ENCODE measurements around the gene LCN1. TPM values are rescaled to one million over a fixed set of nuclear protein-coding genes. Genes with fewer than 3 reads are reported as not detected.

LCN1 gene
- total RNA-seq (2014; rRNA removed; shearing (Covaris generic)) (not detected in 2 replicates), polyA plus RNA-seq (2016; fragmentation: Nextera tagmentation; extraction: Ambion mirVana) (not detected in 2 replicates)

DNA sequence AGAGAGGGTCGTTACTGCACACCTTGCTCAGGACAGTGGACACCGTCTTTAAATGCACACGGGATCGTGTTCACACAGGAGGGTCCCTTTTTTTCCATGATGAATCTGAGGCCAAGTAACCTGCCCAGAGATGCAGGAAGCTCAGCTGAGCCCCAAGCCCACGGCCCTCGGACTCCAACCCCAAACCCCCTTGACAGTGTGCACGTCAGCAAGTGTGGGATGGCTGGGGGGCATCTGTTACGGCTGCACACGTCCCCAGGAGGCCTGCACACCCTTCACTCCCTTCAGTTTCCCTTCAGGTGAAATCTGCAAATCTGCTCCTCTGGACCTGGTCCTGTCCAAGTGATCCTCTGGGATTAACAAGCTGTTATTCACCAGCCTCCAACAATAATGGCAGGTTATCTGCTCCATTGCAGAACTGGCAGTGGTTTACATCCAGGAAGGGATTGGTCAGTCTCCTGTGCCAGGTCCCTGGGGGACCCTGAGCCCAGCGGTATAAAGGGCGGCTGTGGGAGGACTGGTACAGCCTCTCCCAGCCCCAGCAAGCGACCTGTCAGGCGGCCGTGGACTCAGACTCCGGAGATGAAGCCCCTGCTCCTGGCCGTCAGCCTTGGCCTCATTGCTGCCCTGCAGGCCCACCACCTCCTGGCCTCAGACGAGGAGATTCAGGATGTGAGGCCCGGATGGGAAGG, at the start of gene LCN1:
LCN1 (plus strand) TSS at position 525 of the 692 bp plus-strand sequence; CDS start at position 583, 58 bp downstream.
- Histone ChIP-seq H3K9ac (no peak within 1 kb of the TSS), H4K20me1 (ENCODE audit: insufficient read depth) (no peaks in the 10 kb centered on the region), H3F3A (ENCODE audit: insufficient read depth) (no peaks in the 10 kb centered on the region), H3K27ac (no peak within 1 kb of the TSS), H3K9me2 (ENCODE audit: insufficient read depth) (no peaks in the 10 kb centered on the region), H3K4me1 (ENCODE audit: insufficient read depth) (no peaks in the 10 kb centered on the region), H3K4me3 (no peak within 1 kb of the TSS), H3K9me3 (ENCODE audit: low read depth) (no peaks in the 10 kb centered on the region), H3K36me3 (ENCODE audit: low read depth) (no peaks in the 10 kb centered on the region), H3K79me2 (ENCODE audit: insufficient read depth) (no peaks in the 10 kb centered on the region), H3K4me2 (ENCODE audit: unreplicated experiment) (no peak within 1 kb of the TSS), H3K27me3 (replicated peaks; ENCODE audit: insufficient read depth) (peaks cover 26% of the 10 kb centered on the region; the same call in 1 of the 2 replicates), H2AFZ (no peak within 1 kb of the TSS)
- 74 to 78% methylated on average over 14 to 18 of the region's 18 CpGs for WGBS, 2 experiments (ENCODE audit: low coverage in 1 of 2, low lambda C conversion rate in 2 of 2, missing lambda C conversion rate in 2 of 2)
- in situ Hi-C loops (cut with MboI): no loop called here
- DNase-seq: no peak
- TF ChIP-seq EZH2 (IDR thresholded peaks at IDR 0.05; ENCODE audit: insufficient read depth, poor library complexity, severe bottlenecking): no peak
- no peak for TF ChIP-seq EZH2phosphoT487 (IDR thresholded peaks at IDR 0.05; ENCODE audit: insufficient read depth, low read depth)

DNA sequence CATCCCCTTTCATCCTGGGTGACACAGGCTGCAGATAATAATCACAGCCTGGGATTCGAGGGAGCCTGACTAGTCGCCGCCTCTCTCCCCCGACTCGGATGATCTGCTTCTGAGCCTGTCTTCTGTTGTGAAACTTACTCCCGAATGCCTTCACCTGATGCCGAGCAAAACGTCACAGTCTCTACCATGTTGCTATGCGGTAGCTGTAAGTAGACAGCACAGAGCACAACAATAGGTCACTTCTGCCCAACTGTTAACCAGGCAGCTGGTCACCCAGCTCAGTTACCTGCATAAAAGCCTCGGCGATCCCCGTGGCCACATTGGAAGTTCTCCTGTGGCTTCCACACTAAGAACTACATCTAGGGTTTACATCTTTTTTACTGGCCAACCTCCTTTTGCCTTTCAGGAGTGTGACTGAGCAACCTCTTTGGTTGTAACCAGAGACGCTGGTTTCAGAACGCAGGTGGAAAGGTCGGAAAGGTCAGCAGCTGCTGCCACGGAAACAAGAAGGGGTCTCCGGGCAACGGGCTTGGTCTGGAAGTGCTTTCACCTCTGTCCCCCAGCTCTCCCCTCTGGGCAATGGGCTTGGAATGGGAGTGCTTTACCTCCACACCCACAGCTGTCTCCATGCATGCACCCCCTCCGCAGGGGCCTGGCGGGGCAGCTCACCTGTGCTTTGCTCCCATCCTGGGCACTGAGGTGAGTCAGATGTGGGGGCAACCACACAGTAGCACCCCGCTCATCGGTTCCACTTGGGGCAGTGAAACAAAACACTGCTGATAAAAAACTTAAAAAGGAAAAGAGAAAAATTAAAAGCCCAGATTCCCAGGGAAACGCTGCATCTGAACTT, 49.2 kb upstream of the LCN1 start:
- Histone ChIP-seq H3F3A (ENCODE audit: insufficient read depth) (no peaks in the 10 kb centered on the region), H3K9me2 (ENCODE audit: insufficient read depth) (no peaks in the 10 kb centered on the region), H3K79me2 (ENCODE audit: insufficient read depth) (no peaks in the 10 kb centered on the region), H3K36me3 (ENCODE audit: low read depth) (no peaks in the 10 kb centered on the region), H4K20me1 (ENCODE audit: insufficient read depth) (no peaks in the 10 kb centered on the region), H3K4me3 (no peak overlapping the region), H3K9me3 (ENCODE audit: low read depth) (no peaks in the 10 kb centered on the region), H3K4me2 (ENCODE audit: unreplicated experiment) (no peak overlapping the region), H2AFZ (no peak overlapping the region), H3K4me1 (ENCODE audit: insufficient read depth) (peaks cover 15% of the 10 kb centered on the region), H3K27ac (no peak overlapping the region), H3K9ac (no peak overlapping the region), H3K27me3 (replicated peaks; ENCODE audit: insufficient read depth) (no peaks in the 10 kb centered on the region)
- TF ChIP-seq EZH2phosphoT487 (IDR thresholded peaks at IDR 0.05; ENCODE audit: insufficient read depth, low read depth) (no peak), EZH2 (IDR thresholded peaks at IDR 0.05; ENCODE audit: insufficient read depth, poor library complexity, severe bottlenecking) (no peak)
- no peak for DNase-seq
- in situ Hi-C loops (cut with MboI): no loop called here
- 70 to 74% methylated on average over 23 of the region's 23 CpGs for WGBS, 2 experiments (ENCODE audit: low coverage in 1 of 2, low lambda C conversion rate in 2 of 2, missing lambda C conversion rate in 2 of 2)

DNA sequence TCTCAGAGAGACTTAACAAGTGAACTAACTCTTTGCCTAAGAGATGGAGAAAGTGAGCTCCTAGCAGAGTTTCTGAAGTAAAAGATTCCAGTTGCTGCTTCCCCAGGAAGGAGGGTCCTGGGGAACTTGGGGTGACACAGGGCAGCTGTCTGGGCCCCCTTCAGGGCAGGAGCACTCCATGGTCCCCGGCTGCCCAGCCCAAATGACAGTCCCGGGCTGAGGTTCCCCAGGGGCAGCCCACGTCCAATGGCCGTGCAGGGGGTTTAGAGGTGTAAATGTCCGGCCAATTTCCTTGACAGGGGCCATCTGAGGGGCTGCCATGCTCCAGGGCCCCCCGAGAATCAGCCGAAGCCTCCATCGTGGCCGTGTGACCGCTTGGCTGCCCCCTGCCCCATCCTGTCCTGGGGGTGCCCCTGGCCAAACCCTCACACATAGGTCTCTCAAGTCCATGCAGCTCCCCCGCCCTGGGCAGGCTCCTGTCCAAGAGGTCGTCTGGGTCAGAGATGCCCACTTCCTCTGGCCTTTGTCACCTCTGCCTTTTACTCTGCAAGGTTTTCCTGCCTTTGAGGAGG, 47.2 kb upstream of the LCN1 start:
- no peak overlapping the region for H3K4me2 ChIP-seq (ENCODE audit: unreplicated experiment)
- in situ Hi-C loops (cut with MboI): no loop called here
- no peaks in the 10 kb centered on the region for H3K36me3 ChIP-seq (ENCODE audit: low read depth)
- DNase-seq: no peak
- no peaks in the 10 kb centered on the region for H3K9me2 ChIP-seq (ENCODE audit: insufficient read depth)
- no peaks in the 10 kb centered on the region for H4K20me1 ChIP-seq (ENCODE audit: insufficient read depth)
- no peak overlapping the region for H3K9ac ChIP-seq
- peaks cover 13% of the 10 kb centered on the region; the same call in 1 of the 2 replicates for H3F3A ChIP-seq (ENCODE audit: insufficient read depth)
- H3K4me3 ChIP-seq: no peak overlapping the region
- H3K27ac ChIP-seq: no peak overlapping the region
- no peaks in the 10 kb centered on the region for H3K27me3 ChIP-seq (replicated peaks; ENCODE audit: insufficient read depth)
- TF ChIP-seq EZH2 (IDR thresholded peaks at IDR 0.05; ENCODE audit: insufficient read depth, poor library complexity, severe bottlenecking): no peak
- no peak for TF ChIP-seq EZH2phosphoT487 (IDR thresholded peaks at IDR 0.05; ENCODE audit: insufficient read depth, low read depth)
- WGBS, 2 experiments (ENCODE audit: low coverage in 1 of 2, low lambda C conversion rate in 2 of 2, missing lambda C conversion rate in 2 of 2): 80 to 83% methylated on average over 12 of the region's 12 CpGs
- H3K79me2 ChIP-seq (ENCODE audit: insufficient read depth): no peaks in the 10 kb centered on the region
- H3K9me3 ChIP-seq (ENCODE audit: low read depth): no peaks in the 10 kb centered on the region
- peaks cover 10% of the 10 kb centered on the region for H3K4me1 ChIP-seq (ENCODE audit: insufficient read depth)
- no peak overlapping the region for H2AFZ ChIP-seq

DNA sequence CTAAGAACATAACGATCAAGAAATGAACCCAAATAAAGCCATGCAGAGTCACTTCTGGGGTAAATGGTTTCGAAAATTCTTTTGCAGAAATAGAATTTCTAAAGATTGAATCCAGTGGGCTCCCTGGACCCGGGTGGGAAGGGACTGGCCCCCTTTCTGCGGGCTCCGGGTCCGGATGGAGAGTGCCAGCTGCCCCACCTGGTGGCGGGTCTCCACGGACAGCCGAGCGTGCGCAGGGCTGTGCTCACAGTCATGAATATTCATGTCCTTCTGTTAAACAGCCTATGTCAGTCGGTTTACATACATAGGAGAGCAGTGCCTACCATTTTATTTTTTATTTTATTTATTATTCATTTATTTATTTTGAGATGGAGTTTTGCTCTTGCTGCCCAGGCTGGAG, 46.3 kb upstream of the LCN1 start:
- H3K27me3 ChIP-seq (replicated peaks; ENCODE audit: insufficient read depth): no peaks in the 10 kb centered on the region
- TF ChIP-seq EZH2phosphoT487 (IDR thresholded peaks at IDR 0.05; ENCODE audit: insufficient read depth, low read depth) (no peak), EZH2 (IDR thresholded peaks at IDR 0.05; ENCODE audit: insufficient read depth, poor library complexity, severe bottlenecking) (no peak)
- peak; percentile 13 for DNase-seq
- H4K20me1 ChIP-seq (ENCODE audit: insufficient read depth): no peaks in the 10 kb centered on the region
- in situ Hi-C loops (cut with MboI): no loop called here
- H2AFZ ChIP-seq: no peak overlapping the region
- H3K4me1 ChIP-seq (ENCODE audit: insufficient read depth): peaks cover 5% of the 10 kb centered on the region; the same call in 1 of the 2 replicates
- WGBS, 2 experiments (ENCODE audit: low coverage in 1 of 2, low lambda C conversion rate in 2 of 2, missing lambda C conversion rate in 2 of 2): 60% methylated on average over 12 of the region's 12 CpGs
- no peak overlapping the region for H3K4me3 ChIP-seq
- no peak overlapping the region for H3K9ac ChIP-seq
- H3K4me2 ChIP-seq (ENCODE audit: unreplicated experiment): no peak overlapping the region
- H3K27ac ChIP-seq: no peak overlapping the region
- no peaks in the 10 kb centered on the region for H3K79me2 ChIP-seq (ENCODE audit: insufficient read depth)
- H3F3A ChIP-seq (ENCODE audit: insufficient read depth): peaks cover 13% of the 10 kb centered on the region; the same call in 1 of the 2 replicates
- H3K9me2 ChIP-seq (ENCODE audit: insufficient read depth): no peaks in the 10 kb centered on the region
- H3K36me3 ChIP-seq (ENCODE audit: low read depth): no peaks in the 10 kb centered on the region
- H3K9me3 ChIP-seq (ENCODE audit: low read depth): no peaks in the 10 kb centered on the region

All from GM23248 (cell line).